Right hindlimb (tissue), 1 donor: ENCODE measurements around the gene TMEM198.
A peak's percentile ranks its signal among the peaks of the same experiment; 100 is the strongest.

Experiments used
- DNase-seq: peaks from one replicate; pipeline ENCODE4 v3.0.0-alpha.2; 2018

Gene TMEM198, protein sequence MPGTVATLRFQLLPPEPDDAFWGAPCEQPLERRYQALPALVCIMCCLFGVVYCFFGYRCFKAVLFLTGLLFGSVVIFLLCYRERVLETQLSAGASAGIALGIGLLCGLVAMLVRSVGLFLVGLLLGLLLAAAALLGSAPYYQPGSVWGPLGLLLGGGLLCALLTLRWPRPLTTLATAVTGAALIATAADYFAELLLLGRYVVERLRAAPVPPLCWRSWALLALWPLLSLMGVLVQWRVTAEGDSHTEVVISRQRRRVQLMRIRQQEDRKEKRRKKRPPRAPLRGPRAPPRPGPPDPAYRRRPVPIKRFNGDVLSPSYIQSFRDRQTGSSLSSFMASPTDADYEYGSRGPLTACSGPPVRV

DNA sequence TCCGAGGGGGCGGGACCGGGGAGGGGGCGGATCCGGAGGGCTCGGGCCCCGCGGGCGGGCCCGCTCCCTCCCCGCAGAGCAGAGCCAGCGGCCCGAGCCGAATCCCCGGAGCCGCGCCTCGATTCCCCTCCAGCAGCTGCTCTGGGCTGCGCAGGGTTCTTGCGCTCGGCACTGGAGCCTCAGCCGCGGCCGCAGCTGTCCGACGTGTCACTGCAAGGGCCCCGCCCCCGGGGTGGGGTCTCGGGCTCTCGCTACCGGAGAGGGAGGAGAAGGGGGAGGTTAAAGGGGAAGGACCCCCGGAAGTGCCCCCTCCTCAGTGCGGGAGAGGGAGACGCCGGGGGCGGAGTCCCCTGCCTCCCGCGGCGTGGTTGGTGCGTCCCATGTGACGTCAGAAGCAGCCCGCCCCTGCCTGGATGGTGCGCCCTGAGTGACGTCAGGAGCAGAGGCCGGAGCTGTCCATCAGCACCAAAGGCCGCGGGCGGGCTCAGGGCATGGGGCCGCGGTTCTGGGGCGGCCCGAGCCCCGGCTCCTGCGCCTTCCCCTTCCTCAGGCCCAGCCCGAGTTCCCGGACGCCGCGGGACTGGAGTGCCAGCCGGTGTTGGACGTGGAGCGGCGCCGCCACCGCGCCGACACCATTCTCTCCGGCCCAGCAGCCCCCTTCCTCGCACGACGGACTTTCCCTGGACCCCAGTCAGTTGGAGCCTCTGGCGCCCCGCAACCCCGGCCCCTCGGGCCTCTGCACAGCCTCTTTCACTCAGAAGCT, at the start of gene TMEM198, which contains the start of gene CHPF:
Gene TMEM198 (plus strand): TSS at position 433 of the 763 bp plus-strand sequence. CDS start 700 bp downstream, outside the sequence.
Gene CHPF (minus strand): TSS at position 214 of the 763 bp plus-strand sequence. CDS start 271 bp downstream, outside the sequence.
- DNase-seq = peak; percentile 99

- no peak for DNase-seq
Measured at GRCh38 chr2:219494952-219495530, 48.8 kb upstream of the TMEM198 start.

DNA sequence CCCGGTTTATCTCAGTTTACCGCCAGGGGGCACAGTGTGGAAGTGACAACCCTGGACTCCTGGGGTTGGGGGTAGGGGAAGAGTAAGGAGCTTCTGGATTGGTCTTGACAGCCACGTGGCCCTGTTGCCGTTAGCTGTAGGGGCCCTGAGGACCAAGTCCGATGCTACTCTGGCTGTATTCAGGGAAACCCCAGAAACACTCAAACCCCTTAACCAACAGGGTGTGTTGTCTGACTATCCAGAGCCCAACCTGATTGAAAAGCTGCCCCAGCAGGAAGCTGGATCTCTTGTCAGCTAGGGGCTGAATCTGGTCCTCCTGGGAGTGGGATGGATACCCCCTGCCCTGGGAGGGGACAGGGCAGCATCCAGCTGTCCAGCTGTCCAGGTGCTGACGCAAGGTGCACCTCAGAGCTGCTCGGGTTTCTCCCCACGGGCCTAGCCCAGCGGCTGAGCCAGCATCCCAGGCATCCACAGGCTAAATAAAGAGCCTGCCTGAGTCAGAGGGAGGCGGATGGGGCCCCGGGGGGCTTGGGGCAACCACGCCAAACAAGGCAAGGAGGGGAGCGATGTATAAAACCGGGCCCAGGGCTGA, 48.2 kb upstream of the TMEM198 start:
- peak; percentile 71 for DNase-seq

DNA sequence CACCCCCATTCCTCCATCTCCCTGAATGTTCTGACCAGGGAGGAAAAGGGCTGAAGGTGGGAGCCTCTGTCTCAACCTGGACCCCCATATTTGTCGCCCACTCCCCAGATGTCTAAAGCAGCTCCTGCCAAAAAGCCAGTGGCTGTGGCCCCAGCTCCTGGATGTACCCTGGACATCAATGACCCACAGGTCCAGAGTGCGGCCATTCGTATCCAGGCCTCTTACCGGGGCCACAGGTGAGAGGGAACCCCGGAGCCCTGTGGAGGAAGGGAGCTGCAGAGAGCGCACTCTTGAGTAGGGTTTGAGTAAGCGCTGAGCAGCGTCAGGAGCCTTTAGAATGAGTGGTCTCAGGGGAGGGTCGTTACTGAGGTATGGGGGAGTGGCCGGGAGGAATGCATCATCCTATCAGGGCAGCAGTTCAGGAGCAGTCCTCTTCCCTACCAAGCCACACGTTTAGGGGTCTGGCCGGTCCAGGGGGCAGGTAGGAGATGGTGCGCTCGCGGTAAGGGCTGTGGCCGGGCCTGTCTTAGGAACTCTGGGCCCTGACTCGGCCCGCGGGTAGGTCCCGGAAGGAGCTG, 47.5 kb upstream of the TMEM198 start:
- no peak for DNase-seq

DNA sequence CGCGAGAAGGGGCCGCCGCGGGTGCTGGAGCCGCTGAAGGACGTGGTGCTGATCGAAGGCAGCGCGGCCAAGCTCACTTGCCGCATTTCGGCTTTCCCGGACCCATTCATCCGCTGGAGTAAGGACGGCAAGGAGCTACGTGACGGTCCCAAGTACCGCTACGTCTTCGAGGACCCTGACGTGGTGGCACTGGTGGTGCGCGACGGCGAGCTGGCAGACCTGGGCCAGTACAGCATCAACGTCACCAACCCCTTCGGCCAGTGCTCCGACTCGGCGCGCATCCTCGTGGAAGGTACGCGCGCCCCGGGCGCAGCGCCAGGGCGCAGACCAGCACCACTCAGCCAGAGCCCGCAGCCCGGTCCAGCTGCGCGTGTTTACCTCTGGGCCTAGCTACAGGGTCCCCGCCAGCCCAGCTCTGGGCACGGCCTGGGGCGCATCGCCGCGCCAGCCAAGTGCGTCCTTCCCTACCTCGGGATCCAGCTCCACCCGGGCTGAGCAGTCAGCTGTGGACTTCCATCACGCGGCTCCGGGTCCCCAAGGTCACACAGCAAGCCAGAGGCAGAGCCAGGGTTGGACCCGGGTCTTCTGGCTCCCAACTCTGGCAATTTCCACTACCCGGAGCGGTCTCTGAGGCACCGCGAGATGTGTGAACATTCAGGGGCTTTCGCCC, 46.9 kb upstream of the TMEM198 start:
- no peak for DNase-seq

DNA sequence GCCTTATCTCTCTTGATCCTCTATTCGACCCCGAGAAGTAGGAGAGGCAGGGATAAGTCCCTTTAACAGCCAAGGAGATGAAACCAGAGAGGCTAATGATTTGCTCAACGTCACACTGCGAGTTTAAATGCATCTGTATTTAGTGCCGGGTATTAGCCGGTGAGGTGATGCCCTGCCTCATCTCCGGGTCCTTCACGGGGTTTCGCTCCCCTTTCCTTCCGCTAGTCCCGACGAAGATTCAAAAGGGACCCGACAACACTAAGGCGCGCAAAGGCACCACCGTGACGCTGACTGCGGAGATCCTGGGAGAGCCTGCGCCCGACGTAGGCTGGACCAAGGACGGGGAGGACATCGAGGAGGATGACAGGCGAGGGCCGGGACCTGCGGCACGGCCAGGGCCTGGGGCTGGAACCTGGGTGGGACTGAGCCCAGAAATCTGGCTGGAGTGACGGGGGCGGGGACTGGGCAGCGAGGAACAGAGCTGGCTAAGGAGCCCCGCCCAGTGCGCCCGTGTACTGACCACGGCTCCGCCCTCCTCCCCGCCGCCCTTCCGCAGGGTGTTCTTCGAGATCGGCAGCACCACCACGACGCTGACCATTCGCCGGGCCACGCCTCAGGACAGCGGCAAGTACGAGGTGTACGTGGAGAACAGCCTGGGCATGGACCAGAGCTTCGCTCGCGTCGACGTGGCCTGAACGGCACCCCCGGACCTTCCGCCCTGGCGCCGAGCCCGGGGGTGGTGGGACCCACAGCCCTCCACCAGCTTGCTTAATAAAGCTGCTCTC, 46.1 kb upstream of the TMEM198 start:
- peak; percentile 87 for DNase-seq

DNA sequence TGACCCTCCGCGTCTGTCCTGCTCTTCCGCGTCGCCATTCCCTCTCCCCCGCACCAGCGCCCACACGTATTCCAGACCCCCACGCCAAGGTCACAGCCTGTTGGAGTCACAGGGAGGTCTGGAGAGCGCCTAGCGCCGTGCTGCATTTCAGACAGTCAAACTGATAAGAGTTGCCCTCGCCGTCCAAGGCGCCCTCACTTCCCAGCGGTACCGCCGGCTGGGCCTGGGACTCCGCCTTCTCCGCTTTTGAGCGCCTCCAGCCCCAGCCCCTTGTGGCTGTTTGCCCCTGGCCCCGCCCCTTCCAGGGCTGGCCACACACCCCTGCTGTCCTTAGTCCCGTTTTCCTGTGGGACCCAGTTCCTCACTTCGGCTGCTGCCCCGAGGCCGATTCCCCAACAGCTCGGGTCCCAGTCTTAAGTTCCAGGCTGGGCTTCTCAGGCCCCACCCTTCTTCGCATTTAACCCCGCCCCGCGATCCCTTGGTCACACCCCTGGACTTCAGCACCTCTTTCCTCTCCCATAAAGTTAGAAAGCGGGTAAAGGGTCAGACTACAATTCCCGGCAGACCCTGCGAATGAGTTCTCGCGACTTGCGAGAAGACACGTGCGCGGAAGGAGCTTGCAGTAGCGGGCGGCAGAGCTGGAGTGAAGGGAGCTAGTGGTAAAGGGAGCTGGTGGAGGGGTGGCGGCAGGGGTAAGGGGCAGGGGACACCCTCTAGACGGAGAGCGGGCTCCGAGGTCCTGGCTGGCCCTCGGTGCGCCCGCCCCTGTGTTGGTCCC, 45.4 kb upstream of the TMEM198 start, which contains the start of gene GMPPA:
Gene GMPPA (plus strand): TSS at position 612 of the 778 bp plus-strand sequence. CDS start 1,085 bp downstream, outside the sequence.
- DNase-seq = peak; percentile 99

DNA sequence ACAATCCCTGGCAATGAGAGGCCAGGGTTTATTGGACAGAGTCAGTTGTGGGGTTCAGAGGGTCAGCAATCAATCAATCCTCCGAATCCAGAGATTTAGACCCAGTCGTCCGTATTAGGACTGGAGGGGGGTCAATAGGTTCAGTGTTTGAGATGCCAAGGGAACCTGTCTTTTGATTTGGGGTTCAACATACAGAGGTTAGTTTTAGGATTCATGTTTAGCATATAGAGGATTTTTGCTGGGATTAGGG, 44.8 kb upstream of the TMEM198 start:
- no peak for DNase-seq

- no peak for DNase-seq
Measured at GRCh38 chr2:219499555-219499954, 44.3 kb upstream of the TMEM198 start.

- DNase-seq = no peak
Measured at GRCh38 chr2:219500135-219500534, 43.7 kb upstream of the TMEM198 start.

DNA sequence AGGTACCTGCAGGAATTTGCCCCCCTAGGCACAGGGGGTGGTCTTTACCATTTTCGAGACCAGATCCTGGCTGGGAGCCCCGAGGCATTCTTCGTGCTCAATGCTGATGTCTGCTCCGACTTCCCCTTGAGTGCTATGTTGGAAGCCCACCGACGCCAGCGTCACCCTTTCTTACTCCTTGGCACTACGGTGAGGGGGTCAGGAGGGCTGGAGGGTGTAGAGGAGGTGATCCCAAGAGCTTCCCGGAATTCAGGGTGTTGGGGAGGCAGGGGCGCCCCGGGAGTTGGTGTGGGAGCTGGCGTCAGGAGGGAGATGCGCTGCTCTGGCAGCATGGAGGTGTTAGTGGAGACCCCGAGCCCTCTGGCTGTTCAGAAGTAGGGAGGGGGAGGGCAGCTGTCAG, 42.0 kb upstream of the TMEM198 start:
- no peak for DNase-seq

DNA sequence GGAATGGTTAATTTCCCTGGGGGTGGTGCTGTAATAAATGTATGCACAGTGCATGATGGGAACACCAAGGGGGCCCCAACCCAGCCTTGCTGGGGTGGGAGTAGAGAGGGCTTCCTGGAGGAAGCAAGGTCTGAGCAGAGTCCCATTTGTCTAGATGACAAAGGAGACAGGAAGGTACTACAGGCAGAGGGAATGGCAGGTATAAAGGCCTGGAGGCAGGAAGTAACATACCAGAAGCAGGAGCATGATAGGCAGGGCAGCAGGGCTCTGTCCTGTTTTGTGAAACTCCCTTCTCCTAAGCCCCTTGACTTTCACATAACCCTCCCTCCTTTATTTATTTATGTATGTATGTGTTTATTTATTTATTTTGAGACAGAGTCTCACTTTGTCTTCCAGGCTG, 41.2 kb upstream of the TMEM198 start:
- no peak for DNase-seq

DNA sequence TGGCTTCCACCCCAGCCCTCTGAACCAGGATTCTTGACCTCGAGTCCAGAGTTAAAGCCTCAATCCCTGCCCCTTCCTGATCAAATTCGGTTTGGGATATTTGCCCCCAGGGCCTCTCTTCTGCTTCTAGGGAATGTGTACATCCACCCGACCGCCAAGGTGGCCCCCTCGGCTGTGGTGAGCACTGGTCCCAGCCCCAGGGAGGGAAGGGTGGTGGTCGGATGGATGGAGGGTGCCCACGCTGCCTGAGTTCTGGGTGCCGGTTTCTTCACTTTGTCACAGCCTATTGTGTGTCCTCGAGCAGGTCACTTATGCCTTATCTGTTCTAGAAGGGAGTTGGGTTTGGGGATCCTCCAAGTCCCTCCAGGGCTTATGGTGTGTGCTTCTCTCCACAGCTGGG, 38.2 kb upstream of the TMEM198 start:
- DNase-seq = no peak

GRCh38 chr2:219506153-219506801, 37.6 kb upstream of the TMEM198 start:
- DNase-seq = no peak

DNA sequence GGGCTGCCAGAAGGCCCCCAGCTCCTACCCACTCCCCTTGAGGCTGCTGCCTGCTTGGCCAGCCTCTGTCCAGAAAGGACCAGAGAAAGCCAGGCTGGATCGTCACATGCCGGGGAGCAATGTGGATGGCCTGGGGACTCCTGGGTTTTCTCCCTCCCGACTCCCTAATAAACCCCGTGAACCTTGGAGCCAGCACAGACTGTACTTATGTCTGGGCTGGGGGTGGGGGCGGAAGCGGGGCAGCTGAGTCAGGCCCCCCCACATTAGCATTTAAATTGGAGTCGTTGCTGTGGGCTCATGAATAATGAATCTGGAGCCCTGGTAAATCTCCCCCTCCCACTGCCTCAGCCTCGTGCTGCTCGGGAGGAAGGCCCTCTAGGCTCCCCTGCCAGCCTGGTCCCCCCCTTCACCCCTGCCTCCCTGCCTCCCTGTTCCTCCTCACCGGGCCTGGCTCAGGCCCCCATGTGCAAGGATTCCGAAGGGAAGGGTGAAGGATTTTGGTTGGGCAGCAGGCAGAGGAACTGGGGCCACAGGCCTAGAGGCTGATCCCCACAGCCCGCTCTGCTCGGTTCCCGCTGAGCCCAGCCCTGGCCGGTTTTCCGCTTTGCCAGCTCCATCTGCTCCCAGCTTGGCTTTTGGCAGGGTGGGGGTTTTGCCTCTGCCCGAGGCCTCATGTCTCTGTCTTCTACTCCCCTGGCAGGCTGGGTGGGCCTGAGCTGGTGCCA, 36.9 kb upstream of the TMEM198 start:
- DNase-seq = no peak

GRCh38 chr2:219507581-219508443, 36.0 kb upstream of the TMEM198 start:
- no peak for DNase-seq

- no peak for DNase-seq
Measured at GRCh38 chr2:219508444-219508734, 35.4 kb upstream of the TMEM198 start.

GRCh38 chr2:219508971-219509779, 34.7 kb upstream of the TMEM198 start:
- peak; percentile 69 for DNase-seq
